GM18499 (cell line): ENCODE results near the gene AQR.
A peak's percentile ranks its signal among the peaks of the same experiment; 100 is the strongest.
"Not testable (repeated sequence)": the region's sequence is repeated elsewhere in the genome, so short reads cannot be mapped to it uniquely, and the experiment has no call there.

Source experiments
- ATAC-seq: cut with Tn5 transposase; IDR thresholded peaks from one replicate; pipeline ENCODE4 v1.9.1; 2021; ENCODE audit warnings: moderate number of reproducible peaks; ENCODE audit not compliant: insufficient read depth, unreplicated experiment

Gene AQR

GRCh38 chr15:34969340-34970097 lies at the start of gene AQR:
Gene AQR (minus strand): TSS chr15:34969742. CDS start chr15:34969613, 129 bp downstream.
- ATAC-seq = peak; percentile 91

- no peak for ATAC-seq
Measured at GRCh38 chr15:35014241-35014640, 44.7 kb upstream of the AQR start.

- no peak for ATAC-seq
Measured at GRCh38 chr15:35013370-35013769, 43.8 kb upstream of the AQR start.

- no peak for ATAC-seq
Measured at GRCh38 chr15:35007397-35007796, 37.9 kb upstream of the AQR start.

- no peak for ATAC-seq
Measured at GRCh38 chr15:35005933-35006332, 36.4 kb upstream of the AQR start.

- no peak for ATAC-seq
Measured at GRCh38 chr15:35003928-35004327, 34.4 kb upstream of the AQR start.

- ATAC-seq = no peak
Measured at GRCh38 chr15:35000511-35000910, 31.0 kb upstream of the AQR start.

- ATAC-seq = no peak
Measured at GRCh38 chr15:34999906-35000305, 30.4 kb upstream of the AQR start.

GRCh38 chr15:34994925-34995324 lies 25.4 kb upstream of the AQR start:
- no peak for ATAC-seq

- peak; percentile 97 for ATAC-seq
Measured at GRCh38 chr15:34993877-34994276, 24.3 kb upstream of the AQR start.

- ATAC-seq = no peak
Measured at GRCh38 chr15:34993412-34993811, 23.9 kb upstream of the AQR start.

- peak; percentile 58 for ATAC-seq
Measured at GRCh38 chr15:34988027-34988902, 18.7 kb upstream of the AQR start, which contains the start of gene ZNF770. Gene ZNF770 (minus strand): TSS chr15:34988287. CDS start chr15:34983434, 4,853 bp downstream.

GRCh38 chr15:34987609-34988026 lies 18.1 kb upstream of the AQR start:
- ATAC-seq = no peak

GRCh38 chr15:34986771-34987480 lies 17.4 kb upstream of the AQR start:
- no peak for ATAC-seq

- ATAC-seq = no peak
Measured at GRCh38 chr15:34986326-34986725, 16.8 kb upstream of the AQR start.

GRCh38 chr15:34984889-34985630 lies 15.5 kb upstream of the AQR start:
- ATAC-seq = no peak

- ATAC-seq = no peak
Measured at GRCh38 chr15:34976743-34977142, 7.2 kb upstream of the AQR start.

- no peak for ATAC-seq
Measured at GRCh38 chr15:34976073-34976472, 6.5 kb upstream of the AQR start.

GRCh38 chr15:34973512-34973911 lies 4.0 kb upstream of the AQR start:
- no peak for ATAC-seq

- not testable (repeated sequence) for ATAC-seq
Measured at GRCh38 chr15:34970098-34970643, 629 bp upstream of the AQR start.
